Epidermal melanocyte (primary cell): Measurements from ENCODE around the gene DNAH17.
"Not testable (repeated sequence)": the region's sequence is repeated elsewhere in the genome, so short reads cannot be mapped to it uniquely, and the experiment has no call there.

Source experiments
- DNase-seq: peaks from one replicate; pipeline ENCODE4 v3.0.0; 2011; ENCODE audit warnings: low spot score; ENCODE audit not compliant: insufficient read length

The DNAH17 gene

DNA sequence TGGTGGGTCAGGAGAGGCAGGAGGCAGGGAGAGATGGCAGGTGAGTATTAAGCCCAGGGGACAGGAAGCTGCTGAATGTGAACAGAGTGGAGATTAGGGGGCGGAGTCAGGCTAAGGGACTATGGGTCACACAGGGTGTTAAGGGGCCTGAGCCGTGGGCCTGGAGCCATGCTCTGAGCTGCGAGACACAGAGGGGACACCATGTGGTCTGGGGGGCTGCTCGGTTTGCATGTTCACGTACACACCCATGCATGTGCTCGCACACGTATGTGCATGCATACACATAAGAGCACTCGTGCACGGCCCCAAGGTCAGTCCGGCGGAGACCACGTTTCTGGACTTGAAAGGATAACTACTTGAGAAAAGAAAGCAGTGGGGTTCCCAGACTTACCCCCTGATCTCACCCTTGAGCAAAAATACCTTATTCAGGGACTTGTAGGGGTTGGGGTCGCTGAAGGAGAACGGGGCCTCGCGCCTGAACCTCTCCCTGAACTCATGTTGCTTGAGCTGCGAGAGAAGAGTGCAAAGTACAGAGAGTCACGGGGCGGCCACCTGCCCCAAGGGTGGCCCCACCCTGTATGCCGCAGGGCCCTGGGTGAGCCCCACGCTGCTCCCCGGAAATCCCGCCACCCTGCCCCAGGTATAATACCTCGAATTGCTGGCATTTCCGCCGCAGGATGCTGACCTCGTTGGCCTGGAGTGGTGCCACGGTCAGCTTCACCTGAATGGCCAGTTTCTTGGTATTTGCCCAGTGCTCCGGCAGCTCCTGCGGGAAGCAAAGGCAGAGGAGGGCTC is 50.8 kb downstream of the DNAH17 start:
- no peak for DNase-seq

DNA sequence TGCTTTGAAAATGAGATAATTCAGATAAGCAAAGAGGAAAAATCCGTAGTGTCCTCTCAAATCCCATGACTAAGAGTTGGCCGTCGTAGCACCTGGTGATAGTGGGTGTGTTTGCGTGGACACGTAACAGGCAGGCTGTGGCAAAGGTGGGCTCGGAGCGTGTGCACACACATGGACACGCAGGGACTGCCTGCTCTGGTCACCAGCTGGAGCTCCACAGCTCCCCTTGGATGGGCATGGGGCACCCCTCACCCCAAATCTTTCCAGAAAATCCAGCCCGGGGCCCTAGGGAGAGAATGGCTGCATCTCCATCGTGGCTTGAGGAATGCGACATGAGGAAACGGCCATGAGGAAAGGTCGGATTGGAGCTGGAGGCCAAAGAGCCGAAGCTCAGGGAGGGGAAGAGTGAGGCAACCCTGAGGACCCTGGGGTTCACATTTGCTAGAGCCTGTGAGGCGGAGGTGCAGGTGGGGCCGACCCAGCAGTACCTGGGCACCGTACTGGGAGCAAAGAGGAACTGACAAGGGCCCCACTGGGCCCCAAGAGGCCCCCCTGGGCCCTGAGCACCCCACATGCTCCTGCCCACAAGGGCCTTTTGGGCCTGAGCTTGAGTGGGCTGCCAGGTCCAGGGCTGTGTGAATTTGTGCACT is 51.6 kb downstream of the DNAH17 start:
- no peak for DNase-seq

DNA sequence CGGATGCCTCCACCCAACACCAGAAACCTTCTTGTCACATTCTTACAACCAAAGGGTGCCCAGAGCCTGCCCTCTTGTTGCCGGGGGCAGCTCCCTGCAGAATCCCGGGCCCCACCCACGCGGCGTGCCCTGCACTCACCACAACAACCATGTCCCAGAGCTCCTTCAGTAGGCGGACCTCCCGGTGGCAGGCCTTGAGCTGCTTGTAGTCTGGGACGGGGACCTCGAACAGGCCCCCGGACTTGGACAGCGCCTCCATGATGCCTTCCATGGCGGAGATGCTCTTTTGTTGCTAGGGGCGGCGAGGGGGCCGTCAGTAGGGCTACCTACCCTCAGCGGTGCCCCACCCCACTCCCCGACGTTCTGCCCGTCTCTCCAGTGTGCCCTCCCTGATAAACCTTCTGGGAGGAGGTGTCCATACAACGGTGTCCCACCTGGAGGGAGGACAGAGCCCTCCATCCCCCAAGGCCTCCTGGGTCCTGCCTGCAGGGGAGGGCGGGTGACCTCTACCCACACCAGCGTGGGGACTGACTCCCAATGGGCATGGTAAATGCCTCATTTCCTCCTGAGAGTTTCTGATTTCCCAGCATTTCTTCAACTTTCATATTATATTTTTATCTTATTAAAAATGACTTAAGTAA is 52.2 kb downstream of the DNAH17 start:
- no peak for DNase-seq

DNA sequence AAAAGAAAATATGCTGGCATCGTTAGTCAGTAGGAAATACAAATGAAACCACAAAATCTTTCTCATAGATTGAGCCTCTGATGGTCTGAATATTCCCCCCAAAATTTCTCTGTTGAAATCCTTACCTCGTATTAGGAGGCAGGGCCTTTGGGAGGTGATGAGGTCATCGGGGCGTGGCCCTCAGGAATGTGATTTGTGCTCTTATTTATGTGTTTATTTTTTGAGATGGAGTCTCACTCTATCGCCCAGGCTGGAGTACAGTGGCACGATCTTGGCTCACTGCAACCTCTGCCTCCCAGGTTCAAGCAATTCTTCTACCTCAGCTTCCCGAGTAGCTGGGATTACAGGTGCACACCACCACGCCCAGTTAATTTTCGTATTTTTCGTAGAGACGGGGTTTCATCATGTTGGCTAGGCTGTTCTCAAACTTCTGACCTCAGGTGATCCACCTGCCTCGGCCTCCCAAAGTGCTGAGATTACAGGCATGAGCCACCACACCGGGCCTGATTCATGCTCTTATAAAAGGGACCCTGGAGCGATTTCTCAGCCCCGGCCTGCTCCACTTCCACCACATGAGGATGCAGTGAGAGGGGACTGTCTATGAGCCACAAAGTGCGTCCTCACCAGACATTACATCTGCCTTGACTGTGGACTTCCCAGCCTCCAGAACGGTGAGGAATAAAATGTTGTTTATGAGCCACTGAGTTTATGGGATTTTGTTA is 53.1 kb downstream of the DNAH17 start:
- no peak for DNase-seq

DNA sequence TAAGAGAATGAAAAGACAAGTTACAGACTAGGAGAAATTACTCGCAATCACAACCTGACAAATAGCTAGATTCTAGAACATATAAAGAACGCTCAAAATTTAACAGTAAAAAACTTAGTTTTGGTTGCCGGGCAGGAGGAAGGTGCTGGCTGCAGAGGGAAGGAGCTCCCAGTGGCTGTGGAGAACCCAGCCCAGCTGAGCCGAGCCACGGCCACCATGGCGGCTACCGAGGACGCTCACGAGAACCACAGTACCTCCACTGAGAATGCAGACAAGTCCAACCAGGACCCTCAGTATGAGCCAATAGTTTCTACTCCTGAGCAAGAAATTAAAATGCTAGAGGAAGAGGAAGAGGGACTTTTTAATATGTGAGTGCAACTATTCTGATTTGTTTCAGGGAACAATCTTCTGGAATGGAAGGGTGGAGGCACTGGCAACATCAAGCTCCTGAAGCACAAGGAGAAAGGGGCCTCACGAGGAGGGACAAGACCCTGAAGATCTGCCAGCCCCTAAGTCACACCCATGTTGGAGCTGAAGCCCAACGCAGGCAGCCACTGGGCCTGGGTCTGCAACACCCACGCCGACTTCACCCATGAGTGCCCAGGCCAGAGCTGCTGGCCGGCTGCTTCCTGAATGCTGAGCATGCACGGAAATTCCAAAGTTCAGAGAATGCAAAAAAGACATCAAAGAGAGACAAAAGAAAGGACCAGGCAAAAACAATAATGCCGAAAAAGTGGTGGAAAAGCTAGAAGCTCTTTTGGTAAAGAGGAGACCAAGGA is 55.0 kb downstream of the DNAH17 start:
- no peak for DNase-seq

DNA sequence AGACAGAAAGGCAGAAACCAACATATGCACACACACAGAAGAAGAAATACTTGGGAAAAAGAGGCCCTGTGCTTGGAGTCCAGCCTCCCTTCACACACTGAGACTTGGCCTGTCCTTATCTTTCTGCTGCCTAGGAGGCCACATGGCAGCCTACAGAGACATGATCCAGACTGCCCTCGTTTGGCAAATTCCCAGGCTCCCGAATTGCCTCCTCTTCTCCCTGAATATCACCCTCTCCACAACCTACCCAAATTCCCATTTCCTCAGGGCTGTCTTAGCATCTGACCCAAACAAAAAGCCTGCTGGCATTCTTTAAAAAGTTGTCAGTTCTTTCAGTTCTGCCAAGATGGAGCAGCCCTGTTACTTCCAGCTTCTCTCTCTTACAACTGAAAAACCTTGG is 59.8 kb downstream of the DNAH17 start:
- no peak for DNase-seq

DNA sequence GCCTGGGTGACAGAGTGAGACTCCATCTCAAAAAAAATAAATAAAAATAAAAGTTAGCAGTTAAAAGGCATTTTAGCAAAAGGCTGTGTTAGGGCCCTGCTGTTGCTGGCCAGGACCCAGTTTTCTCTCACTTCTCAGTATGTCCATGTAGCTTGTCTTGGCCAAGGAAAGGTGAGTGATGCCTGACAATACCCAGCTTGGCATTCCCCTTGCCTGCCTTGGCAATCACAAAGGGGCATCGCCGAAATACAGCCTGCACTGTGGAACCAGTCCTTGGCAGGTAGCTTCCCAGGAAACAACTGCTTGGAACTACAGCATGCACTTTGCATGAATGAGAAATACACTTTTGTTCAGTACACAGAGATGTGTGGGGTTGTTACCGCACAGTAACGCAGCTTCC is 61.7 kb downstream of the DNAH17 start:
- no peak for DNase-seq

DNA sequence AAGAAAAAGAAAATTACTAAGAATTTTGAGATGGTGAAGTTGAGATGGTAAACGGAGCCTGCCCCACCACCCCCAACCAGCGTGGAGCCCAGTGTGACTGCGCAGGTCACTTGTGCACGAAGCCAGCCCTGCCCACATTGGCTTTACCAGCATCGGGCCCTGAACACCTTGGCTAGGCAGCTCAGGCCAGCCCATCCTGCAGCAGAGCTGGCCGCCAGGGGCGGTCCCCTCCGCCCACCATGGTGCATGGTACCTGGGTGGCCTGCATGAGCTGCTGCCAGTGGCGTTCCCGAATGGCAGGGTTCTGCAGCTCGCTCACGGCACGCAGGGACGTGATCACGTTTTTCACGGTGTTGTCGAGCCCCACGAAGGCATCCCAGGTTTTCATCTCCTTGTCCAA is 62.7 kb downstream of the DNAH17 start:
- DNase-seq, result no peak

DNA sequence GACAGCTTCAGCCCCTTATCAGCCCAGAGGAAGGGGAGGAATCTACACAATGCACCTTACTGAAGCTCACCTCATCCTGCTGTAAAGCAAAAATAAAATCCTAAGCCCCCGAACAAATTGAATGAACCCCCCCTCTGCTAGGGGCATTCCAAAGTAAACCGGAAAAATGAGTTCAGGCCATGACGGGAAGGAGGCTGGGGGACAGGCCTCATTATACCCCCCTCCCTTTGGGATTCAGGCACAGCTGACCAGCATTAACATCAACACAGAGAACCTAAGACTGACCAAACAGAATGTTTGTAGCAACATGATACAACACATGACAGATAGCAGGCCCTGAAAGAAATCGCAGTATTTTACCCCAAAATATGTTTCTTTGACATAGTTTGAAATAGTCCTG is 64.2 kb downstream of the DNAH17 start:
- DNase-seq, result no peak

DNA sequence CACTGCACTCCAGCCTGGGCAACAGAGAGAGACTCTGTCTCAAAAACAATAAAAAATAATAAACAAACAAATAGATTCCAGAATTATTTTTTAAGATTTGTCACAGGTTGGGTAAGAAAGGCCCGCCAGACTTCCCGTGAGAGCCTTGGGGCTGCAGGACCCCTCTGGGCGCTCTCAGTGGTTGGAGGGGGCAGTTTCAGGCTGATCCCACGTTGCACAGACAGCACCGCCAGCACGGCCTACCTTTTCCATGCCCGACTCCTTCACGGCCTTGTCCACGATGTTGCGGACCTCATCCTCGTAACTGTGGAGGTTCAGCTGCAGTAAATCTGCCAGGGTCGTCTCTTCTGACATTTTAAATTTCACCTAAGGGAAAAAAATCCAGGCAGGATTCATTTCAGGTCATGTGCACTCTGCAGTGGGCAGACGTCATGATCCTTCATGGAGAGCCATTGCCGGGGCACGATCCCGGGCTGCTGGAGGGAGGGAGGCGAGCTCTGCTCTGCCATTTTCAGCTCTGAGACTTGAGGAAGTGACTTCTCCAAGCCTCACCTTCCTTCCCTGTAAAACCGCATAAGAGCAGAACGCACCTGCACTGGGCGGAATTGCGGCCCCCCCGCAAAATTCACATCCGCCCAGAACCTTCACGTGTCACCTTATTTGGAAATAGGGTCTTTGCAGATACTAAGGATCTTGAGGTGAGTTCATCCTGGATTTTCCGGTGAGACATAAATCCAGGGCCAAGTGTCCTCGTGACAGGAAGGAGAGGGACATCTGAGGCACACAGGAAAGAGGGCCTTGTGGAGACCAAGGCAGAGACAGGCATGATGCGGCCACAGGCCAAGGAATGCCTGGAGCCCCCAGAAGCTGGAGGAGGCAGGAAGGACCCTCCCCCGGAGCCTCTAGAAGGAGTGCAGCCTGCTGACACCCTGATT is 66.8 kb downstream of the DNAH17 start:
- DNase-seq, result no peak

DNA sequence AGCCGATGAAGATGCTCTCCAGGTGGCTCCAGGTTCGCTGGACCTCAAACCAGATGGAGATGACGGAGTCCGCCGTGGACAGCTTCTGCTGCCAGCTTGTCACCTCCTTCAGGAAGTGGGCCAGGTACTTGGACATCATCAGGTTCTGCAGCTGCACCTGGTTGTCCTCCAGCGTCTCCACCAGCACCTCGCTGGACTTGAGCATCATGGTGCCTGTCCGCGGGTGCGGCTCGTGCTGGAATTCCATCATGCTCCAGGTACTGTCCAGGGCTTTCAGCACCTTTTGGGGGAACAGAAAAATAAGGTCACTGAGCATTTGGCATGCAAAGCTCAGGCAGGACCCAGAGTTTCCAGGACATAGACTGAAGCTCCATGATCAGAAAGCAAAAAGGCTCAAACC is 69.7 kb downstream of the DNAH17 start:
- DNase-seq, result no peak

DNA sequence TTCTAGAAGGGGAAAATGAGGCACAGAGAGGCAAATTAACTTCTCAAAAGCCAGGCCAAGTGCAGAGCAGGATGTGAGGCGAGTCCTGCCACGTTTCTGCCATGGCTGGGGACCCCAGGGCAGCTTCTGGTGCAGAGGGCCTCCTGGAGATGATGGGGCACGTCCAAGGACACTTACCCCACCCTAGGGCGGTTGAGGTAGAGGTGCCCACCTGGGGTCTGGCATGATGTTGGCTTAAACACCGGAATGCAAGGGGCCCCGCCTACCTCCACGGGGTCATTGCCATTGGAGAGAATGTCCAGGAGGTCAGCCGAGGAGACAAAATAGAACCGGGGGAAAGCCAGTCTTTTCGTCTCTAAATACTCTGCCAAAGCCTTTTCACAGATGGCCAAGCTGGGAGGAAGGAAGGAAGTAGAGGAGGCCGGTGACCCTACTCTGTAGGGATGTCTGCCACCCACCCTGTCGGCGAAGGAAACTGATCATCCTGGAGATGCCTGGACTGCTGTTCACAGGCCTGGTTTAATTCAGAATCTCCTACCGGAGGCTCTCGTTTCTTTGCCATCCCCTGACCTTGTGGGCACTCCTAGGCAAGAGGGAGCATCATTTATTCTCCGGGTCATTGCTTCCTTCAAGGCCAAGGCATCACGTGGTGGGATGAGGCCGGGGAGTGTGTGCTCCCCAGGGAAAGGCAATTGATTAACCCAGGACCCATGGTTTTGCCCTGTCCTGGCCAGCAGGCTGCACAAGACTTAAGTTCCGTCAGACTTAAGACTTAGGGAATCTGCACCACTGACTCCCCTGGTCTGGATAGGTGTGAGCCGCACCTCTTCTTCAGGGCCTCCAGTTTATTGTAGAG is 70.5 kb downstream of the DNAH17 start:
- DNase-seq, result no peak

DNA sequence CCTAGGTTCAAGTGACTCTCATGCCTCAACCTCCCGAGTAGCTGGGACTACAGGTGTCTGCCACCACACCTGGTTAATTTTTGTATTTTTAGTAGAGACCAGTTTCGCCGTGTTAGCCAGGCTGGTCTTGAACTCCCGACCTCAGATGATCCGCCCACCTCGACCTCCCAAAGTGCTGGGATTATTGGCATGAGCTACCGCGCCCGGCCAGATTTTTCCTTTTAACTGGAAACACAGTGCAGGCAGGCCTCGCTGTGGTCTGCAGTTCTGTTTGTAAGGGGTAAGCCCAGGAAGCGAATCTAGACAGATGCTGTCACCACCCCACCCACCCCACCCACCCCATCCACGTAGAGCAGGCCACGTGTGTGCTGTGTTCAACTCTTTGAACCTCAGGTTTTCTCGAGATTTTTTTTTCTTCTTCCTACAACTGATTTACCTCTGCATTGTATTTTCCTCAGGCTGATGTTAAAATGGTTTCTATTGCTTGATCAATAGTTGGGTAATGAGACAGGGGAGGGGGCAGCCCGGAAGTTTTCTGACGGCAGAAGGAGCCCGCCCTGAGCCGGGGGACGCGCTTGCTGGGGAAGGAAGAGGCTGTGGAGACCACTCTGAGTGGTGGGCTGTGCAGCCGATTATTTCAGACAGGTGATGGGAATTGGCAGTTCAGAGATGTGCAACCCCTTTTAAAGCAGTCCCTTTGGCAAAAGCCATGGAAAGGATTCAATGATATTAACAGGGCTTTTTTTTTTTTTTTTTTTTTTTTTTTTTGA is 72.9 kb downstream of the DNAH17 start:
- DNase-seq, result no peak

DNA sequence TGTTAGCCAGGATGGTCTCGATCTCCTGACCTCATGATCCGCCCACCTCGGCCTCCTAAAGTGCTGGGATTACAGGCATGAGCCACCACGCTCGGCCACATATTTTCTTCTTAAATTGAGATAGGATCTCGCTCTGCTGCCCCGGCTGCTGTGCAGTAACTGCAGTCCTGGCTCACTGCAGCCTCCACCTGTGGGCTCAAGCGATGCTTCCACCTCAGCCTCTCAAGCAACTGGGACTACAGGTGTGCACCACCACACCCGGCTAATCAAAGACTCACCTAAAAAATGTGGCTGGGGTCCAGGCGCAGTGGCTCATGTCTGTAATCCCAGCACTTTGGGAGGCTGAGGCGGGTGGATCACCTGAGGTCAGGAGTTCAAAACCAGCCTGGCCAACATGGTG is 73.8 kb downstream of the DNAH17 start:
- DNase-seq, result not testable (repeated sequence)

DNA sequence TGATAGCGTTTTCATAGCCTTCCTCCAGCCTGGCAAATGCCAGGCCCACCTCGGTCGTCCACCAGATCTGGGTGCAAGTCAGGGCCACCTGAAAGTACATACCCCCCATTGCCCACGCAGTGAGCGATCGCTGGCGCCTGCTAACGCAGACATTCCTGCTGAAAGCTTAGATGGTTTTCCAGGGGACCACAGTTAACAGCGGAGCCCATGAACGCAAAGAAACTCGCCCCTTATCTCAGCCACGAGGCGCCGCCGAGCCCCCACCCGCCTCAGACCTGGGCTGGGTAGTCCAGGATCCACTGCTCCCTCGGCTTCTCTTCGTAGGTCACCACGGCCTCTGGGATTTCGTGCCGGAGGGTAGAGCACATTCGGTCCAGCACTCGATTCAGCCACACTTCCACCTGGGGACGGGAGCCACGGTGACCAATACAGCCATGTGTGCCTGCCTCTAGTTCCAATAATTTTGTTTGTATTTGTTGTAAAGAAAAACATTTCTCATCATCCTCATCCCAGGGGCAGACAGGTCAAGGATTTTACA is 74.5 kb downstream of the DNAH17 start:
- no peak for DNase-seq

DNA sequence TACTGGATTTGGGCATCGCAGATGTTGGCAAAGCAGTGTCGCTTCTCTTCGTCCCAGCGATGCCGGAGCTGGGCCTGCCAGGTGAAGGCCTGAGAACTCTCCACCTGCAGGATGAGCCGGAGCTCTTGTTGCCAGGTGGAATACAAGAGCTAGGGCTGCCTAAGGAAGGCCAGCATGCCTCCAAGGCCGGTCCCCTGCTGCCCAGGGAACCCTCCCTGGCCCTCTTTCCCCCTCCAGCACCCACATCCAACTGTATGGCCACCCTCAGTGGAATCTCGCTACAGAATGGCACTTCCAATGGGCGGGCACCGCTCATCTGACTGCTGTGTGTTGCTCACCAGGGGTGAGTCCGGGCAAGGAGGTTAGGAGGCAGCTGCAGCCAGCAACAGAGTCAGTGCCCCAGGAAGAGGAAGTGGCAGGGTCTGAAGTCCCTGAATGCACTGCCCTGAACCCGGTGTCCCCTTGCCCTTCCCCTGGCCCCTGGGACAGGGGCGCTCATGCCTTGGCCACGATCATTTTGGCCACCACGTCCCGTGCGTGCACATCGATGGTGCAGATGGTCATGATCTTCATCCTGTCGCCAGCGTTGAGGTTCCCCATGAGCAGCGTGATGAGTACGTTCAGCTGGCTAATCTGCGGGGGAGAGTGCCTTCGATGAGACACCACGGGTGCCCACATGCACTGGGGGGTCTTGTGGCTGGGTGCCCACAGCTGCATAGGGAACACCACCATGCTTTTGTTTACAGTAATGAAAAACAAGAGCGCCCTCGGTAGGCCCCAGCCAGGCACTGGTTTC is 75.8 kb downstream of the DNAH17 start:
- no peak for DNase-seq

DNA sequence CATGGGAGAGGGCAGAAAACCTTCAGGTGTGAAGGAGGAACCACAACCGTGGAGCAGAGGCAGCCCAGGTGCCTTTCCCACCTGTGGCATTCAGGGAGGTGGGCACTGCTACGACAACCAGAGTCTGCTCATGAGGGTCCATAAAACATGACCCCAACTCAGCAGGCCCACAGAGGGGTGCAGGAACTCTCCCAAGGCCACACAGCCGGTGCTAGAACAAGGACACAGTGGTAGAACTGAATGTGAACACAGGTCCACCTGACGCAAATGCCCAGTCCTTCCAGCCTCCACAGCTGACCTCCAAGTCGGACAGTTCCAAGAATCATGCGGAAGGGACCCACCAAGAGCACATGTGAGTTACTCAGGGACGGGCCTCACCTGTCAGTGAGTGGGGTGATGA is 76.4 kb downstream of the DNAH17 start:
- DNase-seq, result no peak
